Gastrocnemius medialis (tissue), 4 donors: ENCODE data around the gene EXTL1.

ENCODE experiments used
- CTCF ChIP-seq, 5 experiments: fragments of 450-650 bp in 3 of 5; fragments of 200-600 bp in 2 of 5; sonication (generic) in 2 of 5; IDR thresholded peaks in 4 of 5; conservative IDR thresholded peaks in 1 of 5; 1 replicate in 4 of 5; 2 replicates in 1 of 5; pipeline ENCODE4 v1.5.1; 2016 to 2019; ENCODE audit warnings: antibody characterized with exemption in 5 of 5, mild to moderate bottlenecking in 3 of 5, moderate library complexity in 3 of 5
- POLR2A ChIP-seq, 2 donors: fragments of 450-650 bp; IDR thresholded peaks; one replicate each; pipeline ENCODE4 v1.6.1; 2017; ENCODE audit warnings: antibody characterized with exemption in 2 of 2, mild to moderate bottlenecking in 2 of 2, moderate library complexity in 2 of 2

- TF ChIP-seq CTCF (IDR thresholded peaks at IDR 0.05 in 4 of 5, conservative IDR thresholded peaks at IDR 0.05 in 1 of 5) (no peak), POLR2A (IDR thresholded peaks at IDR 0.05) (no peak)
Measured at GRCh38 chr1:26064553-26064952, 43.0 kb downstream of the EXTL1 start.
